CD4-positive, alpha-beta T cell (primary cell): ENCODE measurements around the gene LPP. TPM values are rescaled to one million over a fixed set of nuclear protein-coding genes. Genes with fewer than 3 reads are reported as not detected.

Experiments used
- ATAC-seq: fragments of 200-7000 bp; cut with Tn5 transposase; one replicate; pipeline ENCODE4 v1.10.0; 2022; ENCODE audit warnings: mild to moderate bottlenecking; ENCODE audit not compliant: poor library complexity
- CTCF ChIA-PET: fragments of 350-600 bp; sonication (Branson Sonifier 250); formaldehyde crosslinking; loops from one replicate; lab custom pipeline; 2021; ENCODE audit warnings: antibody characterized with exemption, inconsistent platforms; lab: Charles Lee
- POLR2A ChIA-PET: fragments of 350-600 bp; sonication (Branson Sonifier 250); formaldehyde crosslinking; loops from one replicate; lab custom pipeline; 2021; ENCODE audit warnings: antibody characterized with exemption, inconsistent platforms; lab: Charles Lee
- DNase-seq, 14 experiments: peaks; one replicate each; pipeline ENCODE4 v3.0.0-alpha.2; 2013 to 2020; ENCODE audit warnings: mixed read lengths in 2 of 14
- H3K27ac ChIP-seq, 2 donors: one replicate each; pipeline versions ENCODE4 v1.5.1 to v1.7.0; 2013; ENCODE audit warnings: low read length in 2 of 2, low read depth in 1 of 2, mild to moderate bottlenecking in 1 of 2
- H3K27me3 ChIP-seq, 2 experiments: 1 replicate in 1 of 2; 2 replicates in 1 of 2; pipeline versions ENCODE4 v1.6.1 to v1.7.0; 2013; ENCODE audit warnings: low read length in 2 of 2, control low read depth in 1 of 2, mild to moderate bottlenecking in 1 of 2, moderate library complexity in 1 of 2; ENCODE audit not compliant: insufficient read depth in 2 of 2, control insufficient read depth in 1 of 2
- H3K36me3 ChIP-seq: one replicate; pipeline ENCODE4 v1.6.1; 2013; ENCODE audit warnings: low read length, control low read depth; ENCODE audit not compliant: insufficient read depth
- H3K4me1 ChIP-seq: one replicate; pipeline ENCODE4 v1.6.1; 2013; ENCODE audit warnings: low read length, control low read depth; ENCODE audit not compliant: insufficient read depth
- H3K4me3 ChIP-seq: one replicate; pipeline ENCODE4 v1.5.1; 2013; ENCODE audit warnings: mild to moderate bottlenecking, low read length, moderate library complexity
- H3K9me3 ChIP-seq, 2 experiments: 1 replicate in 1 of 2; 2 replicates in 1 of 2; pipeline versions ENCODE4 v1.6.1 to v1.7.0; 2013; ENCODE audit warnings: low read length in 2 of 2, mild to moderate bottlenecking in 2 of 2, control low read depth in 1 of 2, moderate library complexity in 1 of 2; ENCODE audit not compliant: control insufficient read depth in 1 of 2, insufficient read depth in 1 of 2
- H3K27ac Mint-ChIP-seq: one replicate; pipeline ENCODE4 v1.8.0; 2020; ENCODE audit warnings: mixed read lengths
- H3K27me3 Mint-ChIP-seq: one replicate; pipeline ENCODE4 v1.8.0; 2021; ENCODE audit warnings: mixed read lengths
- H3K36me3 Mint-ChIP-seq: one replicate; pipeline ENCODE4 v1.8.0; 2021; ENCODE audit warnings: low read depth, mixed read lengths
- H3K4me1 Mint-ChIP-seq: one replicate; pipeline ENCODE4 v1.8.0; 2021; ENCODE audit warnings: low read depth, mixed read lengths
- H3K4me3 Mint-ChIP-seq: one replicate; pipeline ENCODE4 v1.8.0; 2020; ENCODE audit warnings: mild to moderate bottlenecking, mixed read lengths
- H3K9me3 Mint-ChIP-seq: one replicate; pipeline ENCODE4 v1.8.0; 2020; ENCODE audit warnings: mixed read lengths
- CTCF ChIP-seq: fragments of 200-600 bp; IDR thresholded peaks from one replicate; pipeline ENCODE4 v1.8.0; 2022; ENCODE audit warnings: antibody characterized with exemption, mild to moderate bottlenecking
- intact Hi-C, 2 experiments: fragments of 100-400 bp; cut with DNase I in 1 of 2; cut with micrococcal nuclease in 1 of 2; formaldehyde crosslinking; loops; one replicate each; pipeline versions ENCODE4 v1.15.1 to v1.9.0; 2023 to 2025; cut with DNase I, micrococcal nuclease
- total RNA-seq, 174 experiments: library from RNA in 2 of 174; stranded (reverse) in 2 of 174; gene quantifications; one replicate each; pipeline ENCODE4 v1.2.3 and lab custom pipeline; 2021 to 2026

The LPP gene
- total RNA-seq, 2 experiments from 2014 or later = 45.6 to 45.9 TPM

GRCh38 chr3:188792793-188793192 lies 638.8 kb downstream of the LPP start:
- CTCF ChIA-PET = no interaction called here
- H3K4me3 Mint-ChIP-seq = no peak overlapping the region
- Histone ChIP-seq H3K27me3 (no peaks in the 10 kb centered on the region), H3K27ac (no peak overlapping the region), H3K9me3 (no peaks in the 10 kb centered on the region), H3K4me1 (peaks cover 10% of the 10 kb centered on the region), H3K36me3 (no peaks in the 10 kb centered on the region), H3K4me3 (no peak overlapping the region)
- H3K4me1 Mint-ChIP-seq = no peaks in the 10 kb centered on the region
- POLR2A ChIA-PET = no interaction called here
- intact Hi-C loops = no loop called here
- H3K27me3 Mint-ChIP-seq = no peaks in the 10 kb centered on the region
- no peak overlapping the region for H3K27ac Mint-ChIP-seq
- H3K36me3 Mint-ChIP-seq = no peaks in the 10 kb centered on the region
- H3K9me3 Mint-ChIP-seq = no peaks in the 10 kb centered on the region
- TF ChIP-seq CTCF = no peak
- DNase-seq (peak in 1 of 14 experiments; percentile 20), ATAC-seq (no peak)

DNA sequence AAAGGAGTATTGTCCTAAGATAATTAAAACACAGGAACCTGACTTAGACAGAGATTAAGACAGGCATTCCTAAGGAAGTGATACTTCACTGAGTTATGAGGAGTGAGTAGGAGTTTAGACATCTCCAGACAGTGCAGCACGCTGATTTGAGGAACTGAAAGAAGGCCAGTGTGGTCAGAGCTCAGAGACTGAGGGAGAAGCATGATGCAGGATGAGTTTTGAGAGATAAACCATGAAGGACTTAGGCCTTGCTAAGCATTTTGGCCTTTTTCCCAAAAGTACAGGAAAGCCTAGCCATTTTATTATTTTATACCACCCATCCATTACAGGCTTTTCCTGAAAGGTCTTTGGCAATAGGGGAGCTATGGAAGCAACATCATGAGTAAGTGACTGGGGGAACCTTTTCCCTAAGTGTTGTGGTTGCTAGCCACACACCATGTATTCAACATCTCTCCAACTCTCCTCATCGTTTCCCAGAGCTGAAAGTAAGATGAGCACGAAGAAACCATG lies 642.2 kb downstream of the LPP start:
- Histone ChIP-seq H3K9me3 (no peaks in the 10 kb centered on the region), H3K27me3 (no peaks in the 10 kb centered on the region), H3K27ac (no peak overlapping the region), H3K36me3 (no peaks in the 10 kb centered on the region), H3K4me3 (no peak overlapping the region), H3K4me1 (no peaks in the 10 kb centered on the region)
- TF ChIP-seq CTCF = no peak
- H3K4me1 Mint-ChIP-seq = no peaks in the 10 kb centered on the region
- ChIA-PET POLR2A (no interaction called here), CTCF (interaction anchor here (1.5 kb wide), 1 partner anchor 11 kb away, joined by 3 read pairs; no protein-coding TSS in a partner anchor)
- H3K27ac Mint-ChIP-seq = no peak overlapping the region
- no peaks in the 10 kb centered on the region for H3K36me3 Mint-ChIP-seq
- ATAC-seq = no peak
- H3K27me3 Mint-ChIP-seq = no peaks in the 10 kb centered on the region
- H3K4me3 Mint-ChIP-seq = no peak overlapping the region
- intact Hi-C loops = no loop called here
- DNase-seq = peak in 3 of 14 experiments; percentile 13 to 58 (median 47)
- H3K9me3 Mint-ChIP-seq = no peaks in the 10 kb centered on the region

GRCh38 chr3:188797045-188797444 lies 643.1 kb downstream of the LPP start:
- H3K27ac Mint-ChIP-seq = no peak overlapping the region
- H3K4me3 Mint-ChIP-seq = no peak overlapping the region
- no peak for TF ChIP-seq CTCF
- no peaks in the 10 kb centered on the region for H3K9me3 Mint-ChIP-seq
- ChIA-PET POLR2A (no interaction called here), CTCF (interaction anchor here (1.5 kb wide), 1 partner anchor 10 kb away, joined by 3 read pairs; no protein-coding TSS in a partner anchor)
- Histone ChIP-seq H3K9me3 (no peaks in the 10 kb centered on the region), H3K4me3 (no peak overlapping the region), H3K27ac (no peak overlapping the region), H3K36me3 (no peaks in the 10 kb centered on the region), H3K4me1 (no peaks in the 10 kb centered on the region), H3K27me3 (no peaks in the 10 kb centered on the region)
- intact Hi-C loops = no loop called here
- H3K27me3 Mint-ChIP-seq = no peaks in the 10 kb centered on the region
- no peaks in the 10 kb centered on the region for H3K4me1 Mint-ChIP-seq
- no peak for DNase-seq
- H3K36me3 Mint-ChIP-seq = no peaks in the 10 kb centered on the region
- ATAC-seq = no peak
